ENCODE measurements around the gene SFPQ. TPM values are rescaled to one million over a fixed set of nuclear protein-coding genes. Genes with fewer than 3 reads are reported as not detected.

SFPQ gene
- total RNA-seq, 1 donor from 2014 or later: 147 TPM

DNA sequence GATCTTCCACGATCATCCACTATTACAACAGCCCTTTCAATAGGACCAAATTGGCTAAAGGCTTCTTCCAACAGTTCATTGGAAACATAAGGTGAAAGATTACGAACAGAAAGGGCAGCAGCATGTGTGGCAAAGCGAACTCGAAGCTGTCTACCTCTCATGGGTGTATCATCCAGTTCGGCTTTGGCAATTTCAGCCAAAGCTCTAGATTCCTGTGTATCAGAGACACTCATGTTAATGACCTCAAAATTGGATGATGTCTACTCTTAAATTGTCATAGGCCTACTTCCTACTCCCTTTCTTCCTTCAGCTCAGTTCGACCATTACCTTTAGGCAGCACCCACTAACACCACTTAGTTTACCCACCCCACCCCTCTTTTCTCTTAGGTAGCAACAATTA lies 2.2 kb downstream of the SFPQ start:
- FAIRE-seq (no peak), DNase-seq (ENCODE audit: low read depth) (no peak)
- peaks cover 33% of the 10 kb centered on the region for H3K36me3 ChIP-seq (ENCODE audit: control insufficient read depth, insufficient read depth, low read length)
- TF ChIP-seq, protein P1, sequence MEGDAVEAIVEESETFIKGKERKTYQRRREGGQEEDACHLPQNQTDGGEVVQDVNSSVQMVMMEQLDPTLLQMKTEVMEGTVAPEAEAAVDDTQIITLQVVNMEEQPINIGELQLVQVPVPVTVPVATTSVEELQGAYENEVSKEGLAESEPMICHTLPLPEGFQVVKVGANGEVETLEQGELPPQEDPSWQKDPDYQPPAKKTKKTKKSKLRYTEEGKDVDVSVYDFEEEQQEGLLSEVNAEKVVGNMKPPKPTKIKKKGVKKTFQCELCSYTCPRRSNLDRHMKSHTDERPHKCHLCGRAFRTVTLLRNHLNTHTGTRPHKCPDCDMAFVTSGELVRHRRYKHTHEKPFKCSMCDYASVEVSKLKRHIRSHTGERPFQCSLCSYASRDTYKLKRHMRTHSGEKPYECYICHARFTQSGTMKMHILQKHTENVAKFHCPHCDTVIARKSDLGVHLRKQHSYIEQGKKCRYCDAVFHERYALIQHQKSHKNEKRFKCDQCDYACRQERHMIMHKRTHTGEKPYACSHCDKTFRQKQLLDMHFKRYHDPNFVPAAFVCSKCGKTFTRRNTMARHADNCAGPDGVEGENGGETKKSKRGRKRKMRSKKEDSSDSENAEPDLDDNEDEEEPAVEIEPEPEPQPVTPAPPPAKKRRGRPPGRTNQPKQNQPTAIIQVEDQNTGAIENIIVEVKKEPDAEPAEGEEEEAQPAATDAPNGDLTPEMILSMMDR (IDR thresholded peaks at IDR 0.05; ENCODE audit: insufficient read depth, low read length, severe bottlenecking): no peak
- peak overlapping the region; percentile 87 for H3K4me3 ChIP-seq (ENCODE audit: low read depth, low read length)
- no peaks in the 10 kb centered on the region for H3K27me3 ChIP-seq (ENCODE audit: control insufficient read depth, insufficient read depth, low read length)

- H3K27me3 ChIP-seq (ENCODE audit: control insufficient read depth, insufficient read depth, low read length): no peaks in the 10 kb centered on the region
- peaks cover 42% of the 10 kb centered on the region for H3K36me3 ChIP-seq (ENCODE audit: control insufficient read depth, insufficient read depth, low read length)
- DNase-seq (ENCODE audit: low read depth) (no peak), FAIRE-seq (no peak)
- TF ChIP-seq, protein P1 (IDR thresholded peaks at IDR 0.05; ENCODE audit: insufficient read depth, low read length, severe bottlenecking): no peak
- H3K4me3 ChIP-seq (ENCODE audit: low read depth, low read length): no peak overlapping the region
Measured at GRCh38 chr1:35188578-35189392, 4.2 kb downstream of the SFPQ start.

- FAIRE-seq (no peak), DNase-seq (ENCODE audit: low read depth) (no peak)
- Histone ChIP-seq H3K4me3 (ENCODE audit: low read depth, low read length) (no peak overlapping the region), H3K36me3 (ENCODE audit: control insufficient read depth, insufficient read depth, low read length) (peaks cover 42% of the 10 kb centered on the region), H3K27me3 (ENCODE audit: control insufficient read depth, insufficient read depth, low read length) (no peaks in the 10 kb centered on the region)
- TF ChIP-seq, protein P1 (IDR thresholded peaks at IDR 0.05; ENCODE audit: insufficient read depth, low read length, severe bottlenecking): no peak
Measured at GRCh38 chr1:35187816-35188342, 5.1 kb downstream of the SFPQ start.

GRCh38 chr1:35186239-35186638 lies 6.7 kb downstream of the SFPQ start:
- Histone ChIP-seq H3K36me3 (ENCODE audit: control insufficient read depth, insufficient read depth, low read length) (peaks cover 43% of the 10 kb centered on the region), H3K4me3 (ENCODE audit: low read depth, low read length) (no peak overlapping the region), H3K27me3 (ENCODE audit: control insufficient read depth, insufficient read depth, low read length) (no peaks in the 10 kb centered on the region)
- TF ChIP-seq, protein P1 (IDR thresholded peaks at IDR 0.05; ENCODE audit: insufficient read depth, low read length, severe bottlenecking): no peak
- DNase-seq (ENCODE audit: low read depth): no peak
- FAIRE-seq: no peak

GRCh38 chr1:35185200-35185599 lies 7.7 kb downstream of the SFPQ start:
- Histone ChIP-seq H3K4me3 (ENCODE audit: low read depth, low read length) (no peak overlapping the region), H3K36me3 (ENCODE audit: control insufficient read depth, insufficient read depth, low read length) (peaks cover 43% of the 10 kb centered on the region), H3K27me3 (ENCODE audit: control insufficient read depth, insufficient read depth, low read length) (no peaks in the 10 kb centered on the region)
- TF ChIP-seq, protein P1 (IDR thresholded peaks at IDR 0.05; ENCODE audit: insufficient read depth, low read length, severe bottlenecking): no peak
- no peak for DNase-seq (ENCODE audit: low read depth)
- FAIRE-seq: no peak

All from bronchial epithelial cell (primary cell).